HG03108 (cell line): ENCODE measurements around the gene BDP1.
"Not testable (repeated sequence)": the region's sequence is repeated elsewhere in the genome, so short reads cannot be mapped to it uniquely, and the experiment has no call there.

ENCODE experiments used
- ATAC-seq: cut with Tn5 transposase; IDR thresholded peaks from one replicate; pipeline ENCODE4 v1.9.1; 2021; ENCODE audit warnings: moderate library complexity; ENCODE audit not compliant: unreplicated experiment

BDP1 gene

GRCh38 chr5:71609916-71610315, 154.5 kb downstream of the BDP1 start:
- not testable (repeated sequence) for ATAC-seq

GRCh38 chr5:71615809-71616208, 160.4 kb downstream of the BDP1 start:
- no peak for ATAC-seq
